HG02610 (cell line): ENCODE data around the gene ITSN1.

Experiments
- ATAC-seq: cut with Tn5 transposase; IDR thresholded peaks from one replicate; pipeline ENCODE4 v1.9.1; 2021; ENCODE audit warnings: mild to moderate bottlenecking, moderate library complexity; ENCODE audit not compliant: unreplicated experiment

Gene ITSN1

GRCh38 chr21:33944185-33944763, 302.0 kb downstream of the ITSN1 start:
- ATAC-seq, result no peak

- ATAC-seq, result no peak
Observed at GRCh38 chr21:33945652-33946270, 303.5 kb downstream of the ITSN1 start.

GRCh38 chr21:33947451-33948095, 305.3 kb downstream of the ITSN1 start:
- ATAC-seq, result peak; percentile 73

- ATAC-seq, result peak; percentile 31
Observed at GRCh38 chr21:33948096-33948950, 306.0 kb downstream of the ITSN1 start.

GRCh38 chr21:33948951-33949444, 306.7 kb downstream of the ITSN1 start:
- no peak for ATAC-seq
